HepG2 (cell line): ENCODE results near the gene CABLES2. TPM values are rescaled to one million over a fixed set of nuclear protein-coding genes. Genes with fewer than 3 reads are reported as not detected.
A peak's percentile ranks its signal among the peaks of the same experiment; 100 is the strongest.

ENCODE experiments used
- CC2D1A ChIP-seq: sonication (generic); formaldehyde crosslinking; IDR thresholded peaks from 2 replicates; pipeline ENCODE4 v1.8.1; 2023; ENCODE audit warnings: mild to moderate bottlenecking, missing genetic modification reagents
- E2F2 ChIP-seq: sonication (generic); formaldehyde crosslinking; IDR thresholded peaks from 2 replicates; pipeline ENCODE4 v1.4.0; 2020; ENCODE audit warnings: missing genetic modification reagents, borderline replicate concordance
- GABPA ChIP-seq, 2 experiments: IDR thresholded peaks; 2 replicates each; pipeline ENCODE4 v1.6.1; 2011 to 2016; ENCODE audit warnings: low read depth in 2 of 2, low read length in 1 of 2, missing biosample characterization in 1 of 2, missing genetic modification characterization in 1 of 2
- GPBP1L1 ChIP-seq: sonication (generic); formaldehyde crosslinking; IDR thresholded peaks from 2 replicates; pipeline ENCODE4 v1.5.0; 2020; ENCODE audit warnings: mild to moderate bottlenecking, missing genetic modification reagents
- GZF1 ChIP-seq: sonication (generic); formaldehyde crosslinking; IDR thresholded peaks from 2 replicates; pipeline ENCODE4 v1.5.1; 2020; ENCODE audit warnings: mild to moderate bottlenecking, missing genetic modification reagents
- HDAC1 ChIP-seq: sonication (generic); formaldehyde crosslinking; IDR thresholded peaks from 2 replicates; pipeline ENCODE4 v1.5.1; 2020; ENCODE audit warnings: mild to moderate bottlenecking, missing genetic modification reagents
- MBNL3 ChIP-seq: fragments of 250-450 bp; sonication (Bioruptor Pico); conservative IDR thresholded peaks from 2 replicates; pipeline ENCODE4 v1.8.0; 2022; ENCODE audit warnings: mild to moderate bottlenecking, inconsistent platforms
- MTF1 ChIP-seq: sonication (generic); formaldehyde crosslinking; IDR thresholded peaks from 2 replicates; pipeline ENCODE4 v1.5.0; 2020; ENCODE audit warnings: missing genetic modification reagents
- PAF1 ChIP-seq: IDR thresholded peaks from 2 replicates; pipeline ENCODE4 v1.6.1; 2016; ENCODE audit warnings: missing genetic modification reagents, missing compliant biosample characterization
- SMAD1 ChIP-seq: sonication (generic); formaldehyde crosslinking; IDR thresholded peaks from 2 replicates; pipeline ENCODE4 v1.4.0; 2020; ENCODE audit warnings: missing genetic modification reagents, low read depth, mild to moderate bottlenecking, borderline replicate concordance
- SMAD3 ChIP-seq: sonication (generic); formaldehyde crosslinking; IDR thresholded peaks from 2 replicates; pipeline ENCODE4 v1.4.0; 2020; ENCODE audit warnings: missing genetic modification reagents
- TIGD3 ChIP-seq: sonication (generic); formaldehyde crosslinking; IDR thresholded peaks from 2 replicates; pipeline ENCODE4 v1.5.1; 2020; ENCODE audit warnings: mild to moderate bottlenecking, missing genetic modification reagents, borderline replicate concordance
- ZBED4 ChIP-seq: sonication (generic); formaldehyde crosslinking; IDR thresholded peaks from 2 replicates; pipeline ENCODE4 v1.4.0; 2020; ENCODE audit warnings: missing genetic modification reagents, borderline replicate concordance
- ZBTB37 ChIP-seq: sonication (generic); formaldehyde crosslinking; IDR thresholded peaks from 2 replicates; pipeline ENCODE4 v1.4.0; 2020; ENCODE audit warnings: mild to moderate bottlenecking, missing genetic modification reagents
- ZBTB7A ChIP-seq: sonication (generic); formaldehyde crosslinking; IDR thresholded peaks from 2 replicates; pipeline ENCODE4 v1.8.0; 2022; ENCODE audit warnings: mild to moderate bottlenecking, missing genetic modification reagents
- ZFX ChIP-seq: sonication (generic); formaldehyde crosslinking; IDR thresholded peaks from 2 replicates; pipeline ENCODE4 v1.4.0; 2020; ENCODE audit warnings: mild to moderate bottlenecking, low read depth, missing genetic modification reagents, moderate library complexity
- ZNF343 ChIP-seq: sonication (generic); formaldehyde crosslinking; IDR thresholded peaks from 2 replicates; pipeline ENCODE4 v1.4.0; 2020; ENCODE audit warnings: mild to moderate bottlenecking, missing genetic modification reagents
- ZSCAN20 ChIP-seq: sonication (generic); formaldehyde crosslinking; IDR thresholded peaks from 2 replicates; pipeline ENCODE4 v1.4.0; 2020; ENCODE audit warnings: missing genetic modification reagents, mild to moderate bottlenecking, borderline replicate concordance
- polyA plus RNA-seq, 8 experiments: library from polyadenylated mRNA; depleted of rRNA in 3 of 8; stranded (reverse) in 7 of 8; unstranded in 1 of 8; fragments of >200 nt; fragmentation: Illumina TruSeq in 4 of 8; extraction: Trizol in 4 of 8; gene quantifications; 2 replicates each; pipeline versions ENCODE4 v1.2.1 to v1.2.3, GENCODE V29; 2011 to 2016; ENCODE audit warnings: low read depth in 4 of 8, missing spikeins in 1 of 8, mixed read lengths in 1 of 8; ENCODE audit not compliant: insufficient read depth in 1 of 8
- total RNA-seq, 5 experiments: library from RNA; depleted of rRNA; stranded (reverse); fragments of >200 nt; fragmentation: Illumina TruSeq; extraction: Trizol; gene quantifications; 2 replicates each; pipeline ENCODE4 v1.2.3, GENCODE V29; 2016; ENCODE audit warnings: low read depth in 1 of 5

Gene CABLES2
- total and polyA plus RNA-seq, 2 of the 13 experiments (the other 11 are each of a cell fraction or from before 2014, with no cell fraction given), result 5.2 to 9.7 TPM

GRCh38 chr20:62411479-62412193 is 4.6 kb upstream of the CABLES2 start (continued):
- TF ChIP-seq GPBP1L1 (no peak), E2F2 (peak; percentile 85; the same call in 1 of the 2 replicates), ZBTB37 (CRISPR knock-in tag) (peak; percentile 73; the same call in 1 of the 2 replicates), GABPA (IDR thresholded peaks at IDR 0.05; ENCODE audit: low read depth, low read length) (no peak), GABPA (CRISPR knock-in tag; IDR thresholded peaks at IDR 0.05; ENCODE audit: low read depth) (peak; percentile 11; the same call in 1 of the 2 replicates), TIGD3 (CRISPR knock-in tag) (no peak), MTF1 (CRISPR knock-in tag) (no peak), GZF1 (CRISPR knock-in tag) (peak; percentile 52; the same call in 1 of the 2 replicates), ZBED4 (CRISPR knock-in tag) (0 out of 2 replicates have a peak, but pooled peaks have one; percentile 56), ZFX (peak; percentile 78), PAF1 (CRISPR knock-in tag) (no peak), ZBTB7A (CRISPR knock-in tag) (peak; percentile 4), SMAD3 (CRISPR knock-in tag) (no peak), MBNL3 (no peak), ZSCAN20 (0 out of 2 replicates have a peak, but pooled peaks have one; percentile 66), SMAD1 (CRISPR knock-in tag) (peak; percentile 89), ZNF343 (CRISPR knock-in tag) (peak; percentile 35; the same call in 1 of the 2 replicates), HDAC1 (CRISPR knock-in tag) (0 out of 2 replicates have a peak, but pooled peaks have one; percentile 55), CC2D1A (CRISPR knock-in tag) (no peak)
